GM18873 (cell line): ENCODE data around the gene ULK2.
"Not testable (repeated sequence)": the region's sequence is repeated elsewhere in the genome, so short reads cannot be mapped to it uniquely, and the experiment has no call there.

ENCODE experiments used
- ATAC-seq: cut with Tn5 transposase; IDR thresholded peaks from one replicate; pipeline ENCODE4 v1.9.1; 2021; ENCODE audit warnings: mild to moderate bottlenecking, moderate library complexity, moderate number of reproducible peaks; ENCODE audit not compliant: unreplicated experiment, low FRiP score

Gene ULK2

DNA sequence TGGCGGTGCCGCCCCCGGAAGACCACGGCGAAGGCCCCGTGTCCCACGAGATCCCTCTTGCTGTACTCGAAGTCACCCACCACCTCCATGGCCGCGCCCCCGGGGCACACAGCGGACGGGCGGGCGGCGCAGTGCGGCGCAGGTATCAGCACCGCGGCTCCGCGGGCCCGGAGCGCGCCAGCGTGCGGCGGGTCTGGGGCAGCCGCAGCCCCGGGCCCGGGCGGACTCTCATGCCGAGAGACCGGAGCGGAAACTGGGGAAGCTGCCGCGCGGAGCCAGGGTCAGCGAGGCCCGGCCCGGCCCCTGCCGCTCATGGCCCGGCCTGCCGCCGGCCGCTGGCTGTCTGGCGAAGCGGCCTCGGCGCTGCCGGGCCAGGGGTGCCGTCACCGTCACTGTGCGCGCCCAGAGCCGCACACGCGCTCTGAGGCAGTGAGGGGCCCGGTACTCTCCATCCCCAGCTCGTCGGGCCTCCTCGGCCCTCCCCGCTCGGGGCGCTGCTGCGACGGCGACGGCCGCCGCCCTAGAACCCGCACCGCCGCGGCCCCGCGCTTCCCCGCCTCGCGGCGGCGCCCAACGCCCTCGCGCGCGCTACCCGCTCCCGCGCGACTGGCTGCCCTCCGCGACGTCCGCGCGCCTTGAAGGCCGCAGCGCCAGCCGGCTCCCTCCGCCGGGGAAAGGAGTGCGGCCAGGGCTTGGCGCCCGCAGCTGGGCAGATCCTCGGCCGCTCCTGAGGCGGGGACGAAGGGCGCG lies at the start of gene ULK2:
Gene ULK2 (minus strand): TSS at position 608 of the 750 bp plus-strand sequence. CDS start 519 bp downstream, at position 89.
- ATAC-seq, result no peak

DNA sequence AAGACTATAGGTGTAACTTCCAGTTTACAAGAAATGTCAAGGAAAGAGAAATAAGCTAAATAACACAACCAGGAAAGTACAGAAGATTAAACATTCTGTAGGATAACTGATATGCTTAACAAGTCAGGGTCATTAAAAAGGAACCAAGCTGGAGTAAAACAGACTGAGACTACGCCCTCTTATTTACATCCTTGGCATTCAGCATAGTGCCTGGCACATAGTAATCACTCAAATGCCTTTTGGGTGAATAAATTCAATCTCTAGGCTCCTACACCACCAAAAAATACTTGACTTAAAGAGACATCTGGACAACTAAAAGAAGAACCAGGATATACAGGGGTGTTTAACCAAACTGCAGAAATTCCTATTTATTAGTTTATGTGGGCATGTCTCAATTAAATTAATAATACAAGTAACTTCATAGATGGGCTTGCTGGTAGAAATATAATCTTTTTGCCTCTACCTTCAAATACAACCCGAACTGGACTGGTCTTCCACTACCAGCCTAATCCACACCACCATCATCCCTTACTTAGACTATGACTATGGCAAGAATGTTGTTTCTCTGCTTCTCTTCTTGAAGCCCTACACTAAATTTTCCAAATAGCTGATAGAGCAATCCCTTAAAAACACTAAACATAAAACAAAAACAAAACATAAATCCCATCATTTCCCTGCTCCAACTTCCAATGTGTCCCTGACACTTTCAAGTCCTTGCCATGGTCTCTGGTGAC lies 47.7 kb upstream of the ULK2 start:
- ATAC-seq, result no peak

DNA sequence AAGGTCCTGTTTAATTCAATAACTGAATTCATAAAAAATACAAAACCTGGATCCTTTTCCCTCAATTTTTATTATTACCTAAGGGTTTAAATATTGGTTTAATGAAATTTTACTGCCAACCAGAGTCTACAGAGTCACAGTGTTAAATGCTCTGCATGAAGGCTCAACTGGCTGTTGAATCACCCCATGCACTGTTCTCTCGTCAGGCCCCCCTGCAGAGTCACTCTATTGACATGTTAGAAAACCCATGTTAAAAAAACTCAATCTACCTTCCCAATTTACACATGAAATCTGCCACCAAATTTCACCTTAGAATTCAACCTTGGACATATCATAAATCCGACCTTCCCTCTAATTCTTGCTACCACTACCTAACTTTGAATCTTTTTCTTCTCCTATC lies 43.3 kb upstream of the ULK2 start:
- no peak for ATAC-seq

DNA sequence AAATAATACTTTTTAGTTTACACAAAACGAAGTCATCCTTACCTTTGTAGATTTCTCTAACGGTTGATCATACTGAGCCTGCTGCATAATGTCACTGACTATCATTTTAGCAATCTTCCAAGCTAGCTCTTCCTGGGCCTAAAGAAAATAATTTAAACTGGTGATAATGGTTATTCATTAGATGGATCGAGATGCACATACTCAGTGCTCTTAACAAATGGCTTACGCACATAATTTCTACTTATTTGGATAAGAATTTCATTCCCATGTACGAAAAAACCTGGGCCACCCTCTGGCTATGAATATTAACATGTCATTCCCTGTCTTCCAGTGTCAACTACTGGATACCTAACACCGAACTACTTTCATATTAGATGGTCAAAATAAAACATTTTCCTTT lies 41.4 kb upstream of the ULK2 start:
- ATAC-seq, result no peak

DNA sequence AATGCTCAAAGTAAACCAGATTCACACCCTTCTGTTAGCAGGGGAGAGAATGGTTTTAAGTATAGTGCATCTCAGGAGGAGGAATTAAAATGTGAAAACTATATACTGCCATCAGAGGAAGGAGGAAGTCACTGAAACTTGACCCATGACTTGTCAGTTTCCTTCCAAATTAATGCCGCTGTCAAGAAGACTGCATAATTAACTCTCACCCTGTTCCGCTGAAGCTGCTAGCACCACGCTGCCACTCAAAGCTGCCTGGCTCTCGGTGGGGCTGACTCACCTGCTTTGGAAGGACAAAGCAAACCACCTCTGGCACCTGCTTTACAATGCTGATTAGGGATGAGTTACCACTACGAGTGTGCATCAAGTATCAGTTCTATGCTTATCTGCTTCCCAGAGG lies 37.8 kb upstream of the ULK2 start:
- ATAC-seq, result no peak

DNA sequence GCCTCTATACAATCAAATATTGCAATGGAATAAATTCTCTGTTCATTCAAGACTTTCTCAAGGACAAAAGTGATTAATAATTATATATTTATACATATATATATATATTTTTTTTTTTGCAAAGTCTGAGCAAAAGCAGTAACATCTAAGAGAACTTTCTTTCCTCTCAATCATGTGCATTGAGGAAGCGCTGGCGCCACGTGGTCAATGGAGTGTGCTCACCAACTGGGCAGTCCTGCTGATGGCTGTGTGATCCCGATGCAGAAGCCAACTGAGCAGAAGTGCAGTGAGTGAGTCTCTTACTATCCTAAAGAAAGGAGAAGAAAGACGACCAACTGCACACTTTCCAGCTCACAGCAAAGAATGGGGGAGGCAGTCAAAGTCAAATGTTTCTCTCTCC lies 37.2 kb upstream of the ULK2 start:
- no peak for ATAC-seq

DNA sequence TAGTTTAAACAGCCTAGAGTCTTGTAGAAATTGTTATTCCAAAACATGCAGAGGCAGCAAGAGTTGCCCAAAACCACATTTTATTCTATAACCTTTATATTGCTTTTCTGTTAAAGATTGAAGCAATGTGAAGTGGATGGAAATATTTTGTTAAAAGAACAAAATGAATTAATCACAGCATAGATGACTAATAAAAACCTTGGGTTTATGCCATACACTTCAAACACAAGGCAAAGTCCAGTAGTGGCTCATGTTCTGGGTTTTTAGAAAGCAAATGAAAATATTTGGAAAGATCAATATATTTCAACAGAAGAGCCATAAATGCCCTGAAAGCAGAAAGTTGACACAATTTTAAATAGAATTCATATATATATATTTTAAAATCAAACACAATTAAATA lies 36.7 kb upstream of the ULK2 start:
- ATAC-seq, result no peak

DNA sequence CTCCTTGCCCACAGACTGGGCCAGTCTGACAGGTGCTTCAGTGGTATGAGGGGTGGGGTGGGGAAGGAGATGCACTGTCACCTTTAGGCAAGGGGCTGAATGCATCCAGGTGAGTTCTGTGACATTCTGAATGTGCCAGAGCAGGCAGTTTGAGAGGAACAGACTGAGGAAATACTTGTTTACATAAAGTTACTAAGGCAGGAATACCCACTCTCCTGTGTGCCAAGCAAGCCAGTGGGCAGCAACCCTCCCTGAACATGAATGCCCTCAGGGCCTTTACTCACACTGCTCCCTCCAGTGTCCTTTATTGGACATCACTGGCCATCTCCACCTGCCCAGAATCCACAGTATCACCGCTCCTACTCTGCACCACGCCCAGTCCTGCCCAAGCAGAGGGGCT lies 33.1 kb upstream of the ULK2 start:
- no peak for ATAC-seq

DNA sequence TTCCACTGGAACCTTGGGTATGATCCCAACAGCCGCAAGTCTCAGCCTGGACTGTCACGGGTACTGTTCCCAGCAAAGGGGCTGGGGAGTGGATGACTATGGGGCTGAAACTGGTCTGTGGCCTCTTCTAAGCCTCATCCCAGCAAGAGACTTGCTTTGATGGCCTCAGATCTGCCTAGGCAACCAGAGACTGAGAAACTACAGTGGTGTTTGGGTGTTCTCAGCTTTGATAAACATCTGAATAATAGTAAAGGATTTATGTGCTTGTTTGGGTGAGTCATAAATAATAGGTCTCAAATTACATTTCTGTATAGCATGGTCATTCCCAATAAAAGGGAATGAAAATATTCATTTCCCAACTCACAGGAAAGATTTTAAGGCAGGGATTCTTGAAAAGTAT lies 30.2 kb upstream of the ULK2 start:
- no peak for ATAC-seq

DNA sequence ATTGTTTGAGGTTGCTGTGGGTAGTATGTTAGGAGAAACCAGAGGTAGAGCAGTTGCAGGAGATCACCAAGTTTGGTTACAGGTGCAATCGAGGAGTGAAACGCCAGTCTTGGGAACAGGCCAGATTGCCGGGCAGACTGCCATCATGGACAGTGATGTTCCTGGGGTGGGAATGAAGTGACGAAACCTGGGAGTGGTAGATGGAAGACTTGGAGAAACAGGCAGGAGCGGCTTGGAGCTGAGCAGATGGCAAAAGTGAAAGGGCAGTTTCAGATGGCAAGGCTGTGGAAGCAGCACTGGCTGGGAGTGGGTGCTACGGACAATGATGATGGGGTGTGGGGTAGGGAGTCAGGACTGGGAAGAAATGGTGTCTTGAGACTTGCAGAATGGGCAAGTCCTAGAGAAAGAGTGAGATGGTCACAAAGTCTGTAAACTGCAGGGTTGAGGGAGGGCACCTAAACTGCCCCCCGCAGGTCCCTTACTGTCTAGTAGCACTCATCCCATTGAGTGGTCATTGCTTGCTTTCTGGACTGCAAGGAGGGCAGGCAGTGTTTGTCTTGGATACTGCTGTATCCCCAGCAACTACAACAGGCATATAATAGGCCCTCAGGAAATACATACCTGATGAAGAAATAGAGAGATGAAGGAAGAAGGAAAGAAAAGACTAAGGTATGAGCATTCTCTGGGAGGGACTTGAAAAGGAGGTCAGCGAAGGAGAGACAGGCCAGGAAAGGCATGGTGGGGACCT lies 29.5 kb upstream of the ULK2 start:
- no peak for ATAC-seq

DNA sequence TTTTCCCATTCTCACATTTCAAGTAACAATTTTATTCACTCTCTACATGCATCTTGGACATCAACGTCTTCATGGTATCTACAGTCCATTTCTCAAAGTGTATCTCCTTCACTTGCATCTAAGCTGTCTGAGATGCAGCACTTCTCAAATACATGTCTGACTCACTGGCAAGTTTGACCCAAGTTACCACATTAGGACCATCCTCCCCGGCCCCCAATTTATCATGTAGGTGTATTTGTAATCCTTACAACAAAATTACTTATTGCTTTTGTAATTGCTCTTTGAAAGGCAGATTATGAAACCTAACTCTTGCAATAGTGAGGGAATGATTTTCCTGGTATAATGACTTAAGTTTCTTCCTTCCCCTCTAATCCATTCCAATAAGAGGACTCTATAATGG lies 28.9 kb upstream of the ULK2 start:
- no peak for ATAC-seq

DNA sequence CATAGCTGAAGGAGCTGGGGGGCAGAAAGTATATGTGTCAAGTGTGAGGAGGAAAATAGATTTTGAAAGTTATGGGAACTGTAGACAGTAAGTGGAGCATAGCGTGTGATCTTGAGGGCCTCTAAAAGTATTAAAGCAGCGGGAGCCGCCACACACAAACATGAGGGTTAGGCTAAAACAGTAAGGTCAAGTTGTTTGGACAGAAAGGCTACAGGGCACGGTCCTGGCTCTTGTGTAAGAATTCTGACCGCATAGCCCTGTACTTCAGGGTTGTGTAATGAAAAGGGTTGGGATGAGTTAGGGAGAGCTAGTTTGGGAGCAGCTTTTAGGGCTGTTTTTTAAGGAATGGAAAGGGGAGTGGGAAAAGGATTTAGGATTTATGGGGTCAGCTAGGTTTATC lies 22.8 kb upstream of the ULK2 start:
- not testable (repeated sequence) for ATAC-seq

DNA sequence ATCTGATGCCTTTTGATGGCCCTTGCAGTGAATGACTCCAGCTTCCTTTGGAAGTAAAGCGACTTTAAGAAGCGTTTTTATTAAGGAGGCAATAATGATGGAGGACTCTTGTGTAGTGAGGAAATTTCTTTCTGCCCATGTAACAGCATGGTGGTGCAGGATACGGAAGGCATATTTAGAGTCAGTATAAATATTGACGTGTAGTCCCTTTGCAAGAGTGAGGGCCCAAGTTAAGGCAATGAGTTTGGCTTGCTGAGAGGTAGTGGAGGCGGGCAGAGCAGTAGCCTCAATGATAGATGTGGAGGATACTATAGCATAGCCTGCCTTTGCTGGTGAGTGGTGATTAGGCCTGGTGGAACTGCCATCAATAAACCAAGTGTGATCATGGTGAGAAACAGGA lies 22.3 kb upstream of the ULK2 start:
- ATAC-seq, result not testable (repeated sequence)

DNA sequence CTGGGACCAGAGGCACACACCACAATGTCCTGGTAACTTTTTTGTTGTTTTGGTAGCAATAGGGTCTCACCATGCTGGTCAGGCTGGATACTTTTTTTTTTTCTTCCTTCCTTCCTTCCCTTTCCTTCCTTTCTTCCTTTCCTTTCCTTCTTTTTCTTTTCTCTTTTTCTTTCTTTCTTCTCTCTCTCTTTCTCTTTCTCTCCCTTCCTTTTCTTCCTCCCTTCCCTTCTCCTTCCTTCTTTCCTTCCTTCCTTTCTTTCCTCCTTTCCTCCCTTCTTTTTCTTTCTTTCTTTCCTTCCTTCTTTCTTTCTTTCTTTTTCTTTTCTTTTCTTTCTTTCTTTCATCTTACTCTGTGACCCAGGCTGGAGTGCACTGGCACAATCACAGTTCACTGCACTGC lies 18.4 kb upstream of the ULK2 start:
- ATAC-seq, result no peak

DNA sequence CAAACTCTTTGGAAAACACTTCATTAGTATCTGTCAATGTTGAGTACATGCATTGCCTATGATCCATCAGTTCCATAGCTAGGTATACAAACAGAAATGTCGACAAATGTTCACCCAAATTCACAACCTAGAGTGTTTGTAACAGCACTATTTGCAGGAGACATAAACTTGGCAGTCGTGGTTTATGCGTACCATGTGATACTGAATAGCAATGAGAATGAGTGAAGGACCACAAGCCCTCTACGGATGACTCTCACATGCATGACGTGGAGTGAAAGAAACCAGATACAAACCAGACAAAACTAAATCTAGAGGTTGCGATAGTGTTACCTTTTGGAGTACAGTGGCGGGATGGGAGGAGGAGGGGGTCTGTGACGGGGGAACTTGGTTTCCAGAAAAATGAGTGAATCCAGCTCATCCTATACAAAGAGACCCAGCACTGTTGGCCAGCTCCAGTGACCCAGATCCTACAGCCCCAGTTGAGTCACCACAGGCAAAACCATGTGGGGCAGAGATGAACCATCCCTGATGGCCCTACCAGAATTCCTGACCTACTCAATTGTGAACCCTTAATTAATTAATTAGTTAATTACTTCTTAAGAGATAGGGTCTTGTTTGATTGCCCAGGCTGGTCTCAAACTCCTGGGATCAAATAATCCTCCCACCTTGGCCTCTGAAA lies 15.9 kb upstream of the ULK2 start:
- ATAC-seq, result no peak

DNA sequence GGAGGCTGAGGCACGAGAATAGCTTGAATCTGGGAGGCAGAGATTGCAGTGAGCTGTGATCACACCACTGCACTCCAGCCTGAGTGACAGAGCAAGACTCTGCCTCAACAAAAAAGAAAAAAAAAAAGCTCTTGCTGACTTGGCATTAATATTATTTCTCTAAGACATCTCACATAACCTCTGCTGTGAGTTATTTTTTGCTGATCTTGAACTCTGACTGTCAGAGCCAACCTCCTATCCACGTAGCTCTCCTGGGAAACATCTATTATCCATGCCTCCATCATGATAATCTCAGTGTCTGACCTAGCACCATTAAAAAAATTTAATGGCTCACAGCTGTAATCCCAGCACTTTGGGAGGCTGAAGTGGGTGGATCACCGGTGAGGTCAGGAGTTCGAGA lies 12.7 kb upstream of the ULK2 start:
- no peak for ATAC-seq

DNA sequence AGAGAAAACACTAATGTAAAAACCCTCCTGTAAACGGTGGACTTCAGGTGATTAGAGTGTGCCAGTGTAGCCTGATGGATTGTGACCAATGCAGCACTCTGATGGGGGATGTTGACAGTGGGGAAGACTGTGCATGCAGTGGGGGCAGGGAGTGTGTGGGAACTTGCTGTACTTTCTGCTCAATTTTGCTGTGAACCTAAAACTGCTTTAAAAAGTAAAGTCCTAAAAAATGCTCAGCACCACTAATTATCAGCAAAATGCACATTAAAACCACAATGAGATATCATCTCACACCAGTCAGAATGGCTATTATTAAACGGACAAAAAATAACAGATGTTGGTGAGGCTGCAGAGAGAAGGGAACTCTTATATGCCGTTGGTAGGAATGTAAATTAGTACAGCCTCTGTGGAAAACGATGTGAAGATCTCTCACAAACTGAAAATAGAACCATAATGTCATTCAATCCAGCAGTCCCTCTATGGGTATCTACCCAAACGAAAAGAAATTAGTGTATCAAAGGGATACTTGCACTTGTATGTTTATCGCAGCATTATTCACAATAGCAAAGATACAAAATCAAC lies 9.7 kb upstream of the ULK2 start:
- ATAC-seq, result no peak

DNA sequence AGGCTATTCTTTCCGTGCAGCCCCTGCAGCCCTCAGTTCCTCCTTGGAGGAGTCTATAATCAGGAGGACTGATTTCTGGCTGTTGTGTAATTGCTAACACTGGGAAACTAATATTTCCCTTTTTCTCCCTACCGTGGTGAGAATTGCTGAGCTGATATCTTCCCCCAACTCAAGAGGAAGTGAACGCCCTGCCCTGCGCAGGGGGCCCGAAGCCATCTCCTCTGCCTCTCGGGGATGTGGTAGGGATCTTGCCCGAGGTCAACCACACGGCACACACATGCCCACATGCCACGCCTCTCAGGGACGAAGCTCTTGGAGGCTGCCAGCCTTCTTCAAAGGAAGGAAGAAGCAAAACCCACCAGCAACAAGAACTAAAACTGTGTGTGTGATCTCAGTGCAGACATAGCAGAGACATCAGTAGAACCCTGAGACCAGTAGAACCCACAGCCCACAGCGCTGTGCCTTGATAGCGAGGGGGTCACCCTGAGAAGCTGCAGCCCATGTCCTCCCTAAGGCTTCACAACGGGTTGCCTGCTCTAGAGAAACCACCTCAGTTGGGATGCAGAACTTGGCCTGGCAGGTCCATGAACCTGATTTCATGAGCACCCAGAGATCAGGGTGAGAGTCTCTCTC lies 8.9 kb upstream of the ULK2 start:
- ATAC-seq, result no peak

DNA sequence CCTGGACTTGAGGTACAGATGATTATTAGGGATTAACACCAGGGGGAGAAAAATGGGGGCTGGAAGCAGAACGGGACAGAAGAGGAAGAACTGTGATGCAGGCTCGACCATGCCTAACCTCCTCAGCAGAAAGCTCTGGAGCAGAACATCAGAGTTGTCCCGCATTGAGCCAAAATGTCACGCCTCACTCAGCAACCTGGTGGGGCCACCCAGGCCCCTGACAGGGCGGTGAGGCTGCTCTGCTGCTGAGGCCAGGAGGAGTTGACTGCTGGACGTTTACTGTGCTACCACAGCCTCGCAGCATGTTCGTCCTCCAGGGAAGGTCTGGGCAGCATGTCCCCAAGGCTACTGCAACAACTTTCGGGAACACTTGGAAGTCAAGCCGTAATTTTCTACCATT lies 6.5 kb upstream of the ULK2 start:
- no peak for ATAC-seq

DNA sequence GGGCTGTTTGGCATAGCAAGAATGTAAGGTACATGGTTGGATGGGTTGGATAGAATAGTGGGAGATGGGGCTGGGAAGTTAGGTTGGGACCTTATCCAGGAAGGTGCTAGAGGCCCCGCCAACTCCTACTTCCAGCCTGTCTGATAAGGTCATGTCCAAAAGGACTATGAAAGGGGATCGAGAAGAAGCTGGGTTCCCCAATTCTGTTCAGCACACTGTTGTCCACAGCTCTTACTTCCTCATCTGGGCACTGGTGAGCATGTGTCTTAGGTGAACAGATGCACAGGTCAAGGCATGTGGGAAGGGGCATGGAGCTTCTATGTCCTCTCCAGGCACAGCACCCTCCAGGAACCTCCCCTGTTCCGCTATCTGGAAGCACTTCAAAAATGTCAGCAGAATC lies 5.6 kb upstream of the ULK2 start:
- ATAC-seq, result no peak
